Stomach (tissue), 4 donors: ENCODE results near the gene CTRB2.

Source experiments
- CTCF ChIP-seq, 7 experiments: fragments of 450-650 bp in 4 of 7; fragments of 200-600 bp in 3 of 7; sonication (generic) in 3 of 7; IDR thresholded peaks; one replicate each; pipeline ENCODE4 v1.5.1; 2016 to 2019; ENCODE audit warnings: antibody characterized with exemption in 7 of 7, control low read depth in 2 of 7, mild to moderate bottlenecking in 1 of 7
- EP300 ChIP-seq: sonication (generic); formaldehyde crosslinking; IDR thresholded peaks from one replicate; pipeline ENCODE4 v1.6.1; 2017; ENCODE audit warnings: antibody characterized with exemption
- POLR2A ChIP-seq, 4 donors: fragments of 450-650 bp; IDR thresholded peaks; one replicate each; pipeline ENCODE4 v1.6.1; 2016; ENCODE audit warnings: antibody characterized with exemption in 4 of 4, control low read depth in 2 of 4, mild to moderate bottlenecking in 1 of 4, moderate library complexity in 1 of 4
- POLR2AphosphoS5 ChIP-seq, 3 donors: sonication (generic); formaldehyde crosslinking; IDR thresholded peaks; one replicate each; pipeline ENCODE4 v1.6.1; 2016; ENCODE audit warnings: antibody characterized with exemption in 3 of 3

- no peak for TF ChIP-seq POLR2A (IDR thresholded peaks at IDR 0.05)
- no peak for TF ChIP-seq CTCF (IDR thresholded peaks at IDR 0.05)
- TF ChIP-seq POLR2AphosphoS5 (IDR thresholded peaks at IDR 0.05), result no peak
- TF ChIP-seq EP300, result no peak
Measured at GRCh38 chr16:75246504-75247205, 39.7 kb upstream of the CTRB2 start.
